ENCODE results near the gene SORCS1. TPM values are rescaled to one million over a fixed set of nuclear protein-coding genes. Genes with fewer than 3 reads are reported as not detected.

SORCS1 gene
- total RNA-seq, 3 donors from 2014 or later, result 0.73 to 3.3 (median 2.9) TPM

GRCh38 chr10:106802949-106803348, 361.6 kb downstream of the SORCS1 start:
- intact Hi-C loops (cut with DNase I; ENCODE audit: low total_unique reads), result no loop called here
- H3K27me3 ChIP-seq, result no peaks in the 10 kb centered on the region
- no peak overlapping the region for H3K27ac ChIP-seq
- no peaks in the 10 kb centered on the region for H3K36me3 ChIP-seq
- H3K9me3 ChIP-seq, result no peaks in the 10 kb centered on the region
- no peaks in the 10 kb centered on the region for H3K4me1 ChIP-seq
- no peak overlapping the region for H3K4me3 ChIP-seq
- TF ChIP-seq POLR2A (IDR thresholded peaks at IDR 0.05) (no peak), CTCF (IDR thresholded peaks at IDR 0.05) (no peak), POLR2AphosphoS5 (IDR thresholded peaks at IDR 0.05) (no peak)
- DNase-seq (ENCODE audit: low spot score in 2 of 2), result no peak

DNA sequence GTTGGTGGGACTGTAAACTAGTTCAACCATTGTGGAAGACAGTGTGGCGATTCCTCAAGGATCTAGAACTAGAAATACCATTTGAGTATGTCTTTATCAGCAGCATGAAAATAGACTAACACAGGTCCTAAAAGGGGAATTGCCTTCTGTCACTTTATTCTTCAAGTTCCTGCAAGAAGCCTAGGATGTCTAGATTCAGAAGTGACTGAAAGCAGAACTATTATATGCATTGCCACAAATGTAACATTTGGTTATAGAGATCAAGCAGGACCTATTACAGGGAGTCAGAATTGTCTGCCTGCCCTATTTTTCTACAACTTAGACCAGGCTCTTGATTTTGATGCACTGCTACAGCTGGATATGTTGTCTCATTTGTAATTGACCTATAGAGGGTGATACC, 364.7 kb downstream of the SORCS1 start:
- intact Hi-C loops (cut with DNase I; ENCODE audit: low total_unique reads), result no loop called here
- no peaks in the 10 kb centered on the region for H3K9me3 ChIP-seq
- no peaks in the 10 kb centered on the region for H3K4me1 ChIP-seq
- no peaks in the 10 kb centered on the region for H3K27me3 ChIP-seq
- no peaks in the 10 kb centered on the region for H3K36me3 ChIP-seq
- no peak for DNase-seq (ENCODE audit: low spot score in 2 of 2)
- H3K4me3 ChIP-seq, result no peak overlapping the region
- H3K27ac ChIP-seq, result no peak overlapping the region
- TF ChIP-seq POLR2A (IDR thresholded peaks at IDR 0.05) (no peak), POLR2AphosphoS5 (IDR thresholded peaks at IDR 0.05) (no peak), CTCF (IDR thresholded peaks at IDR 0.05) (no peak)

- DNase-seq (ENCODE audit: low spot score in 2 of 2), result no peak
- Histone ChIP-seq H3K4me3 (no peak overlapping the region), H3K9me3 (no peaks in the 10 kb centered on the region), H3K27me3 (no peaks in the 10 kb centered on the region), H3K27ac (no peak overlapping the region), H3K4me1 (no peaks in the 10 kb centered on the region), H3K36me3 (no peaks in the 10 kb centered on the region)
- intact Hi-C loops (cut with DNase I; ENCODE audit: low total_unique reads), result no loop called here
- TF ChIP-seq POLR2AphosphoS5 (IDR thresholded peaks at IDR 0.05) (no peak), CTCF (IDR thresholded peaks at IDR 0.05) (peak in 1 of 3 donors; percentile 48)
These were observed 368.9 kb downstream of the SORCS1 start for GRCh38 chr10:106795619-106796018.

DNA sequence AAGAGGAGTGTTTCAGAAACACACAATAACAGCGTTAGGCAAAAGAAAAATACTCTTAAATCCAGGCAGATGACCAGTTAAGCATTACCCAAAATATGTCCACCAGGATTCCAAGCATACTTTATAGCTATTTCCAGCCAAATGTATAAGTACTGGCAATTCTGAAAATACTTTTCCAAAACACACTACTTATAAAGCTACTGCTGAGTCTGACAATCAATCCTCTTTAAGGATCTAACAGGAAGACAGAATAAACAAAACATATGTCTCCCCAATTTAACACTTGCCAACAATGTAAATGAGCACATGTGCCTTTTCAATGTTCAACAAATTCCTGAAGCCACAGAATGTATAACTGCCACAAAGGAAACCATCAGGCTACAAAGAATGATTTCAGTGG, 370.9 kb downstream of the SORCS1 start:
- Histone ChIP-seq H3K27me3 (no peaks in the 10 kb centered on the region), H3K9me3 (no peaks in the 10 kb centered on the region), H3K4me1 (no peaks in the 10 kb centered on the region), H3K27ac (no peak overlapping the region), H3K4me3 (no peak overlapping the region), H3K36me3 (no peaks in the 10 kb centered on the region)
- intact Hi-C loops (cut with DNase I; ENCODE audit: low total_unique reads), result loop anchor here (5.0 kb wide), 1 partner anchor 636 kb away; no protein-coding TSS in a partner anchor
- no peak for DNase-seq (ENCODE audit: low spot score in 2 of 2)
- no peak for TF ChIP-seq CTCF (IDR thresholded peaks at IDR 0.05)
- TF ChIP-seq POLR2AphosphoS5 (IDR thresholded peaks at IDR 0.05), result no peak
- no peak for TF ChIP-seq POLR2A (IDR thresholded peaks at IDR 0.05)

DNA sequence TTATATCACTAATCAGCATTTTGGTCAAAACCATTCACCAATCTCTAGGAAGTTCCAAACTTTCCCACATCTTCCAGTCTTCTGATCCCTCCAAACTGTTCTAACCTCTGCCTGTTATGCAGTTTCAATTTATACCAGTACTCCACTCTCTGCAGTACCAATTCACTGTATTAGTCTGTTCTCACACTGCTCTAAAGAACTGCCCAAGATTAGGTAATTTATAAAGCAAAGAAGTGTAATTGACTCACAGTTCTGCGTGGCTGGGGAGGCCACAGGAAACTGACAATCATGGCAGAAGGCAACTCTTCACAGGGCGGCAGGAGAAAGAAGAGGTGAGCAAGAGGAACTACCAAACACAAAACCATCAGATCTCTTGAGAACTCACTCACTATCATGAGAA, 374.9 kb downstream of the SORCS1 start:
- no peaks in the 10 kb centered on the region for H3K4me1 ChIP-seq
- no peaks in the 10 kb centered on the region for H3K27me3 ChIP-seq
- no peak for TF ChIP-seq POLR2AphosphoS5 (IDR thresholded peaks at IDR 0.05)
- TF ChIP-seq POLR2A (IDR thresholded peaks at IDR 0.05), result no peak
- TF ChIP-seq CTCF (IDR thresholded peaks at IDR 0.05), result no peak
- intact Hi-C loops (cut with DNase I; ENCODE audit: low total_unique reads), result loop anchor here (5.0 kb wide), 1 partner anchor 632 kb away; no protein-coding TSS in a partner anchor
- no peak for DNase-seq (ENCODE audit: low spot score in 2 of 2)
- H3K36me3 ChIP-seq, result no peaks in the 10 kb centered on the region
- H3K27ac ChIP-seq, result no peak overlapping the region
- no peak overlapping the region for H3K4me3 ChIP-seq
- H3K9me3 ChIP-seq, result no peaks in the 10 kb centered on the region
